ENCODE measurements around the gene S100PBP. TPM values are rescaled to one million over a fixed set of nuclear protein-coding genes. Genes with fewer than 3 reads are reported as not detected.

The S100PBP gene
- total and polyA plus RNA-seq, 2 of the 13 experiments (the other 11 are each of a cell fraction or from before 2014, with no cell fraction given), result 20.4 to 26.1 TPM

DNA sequence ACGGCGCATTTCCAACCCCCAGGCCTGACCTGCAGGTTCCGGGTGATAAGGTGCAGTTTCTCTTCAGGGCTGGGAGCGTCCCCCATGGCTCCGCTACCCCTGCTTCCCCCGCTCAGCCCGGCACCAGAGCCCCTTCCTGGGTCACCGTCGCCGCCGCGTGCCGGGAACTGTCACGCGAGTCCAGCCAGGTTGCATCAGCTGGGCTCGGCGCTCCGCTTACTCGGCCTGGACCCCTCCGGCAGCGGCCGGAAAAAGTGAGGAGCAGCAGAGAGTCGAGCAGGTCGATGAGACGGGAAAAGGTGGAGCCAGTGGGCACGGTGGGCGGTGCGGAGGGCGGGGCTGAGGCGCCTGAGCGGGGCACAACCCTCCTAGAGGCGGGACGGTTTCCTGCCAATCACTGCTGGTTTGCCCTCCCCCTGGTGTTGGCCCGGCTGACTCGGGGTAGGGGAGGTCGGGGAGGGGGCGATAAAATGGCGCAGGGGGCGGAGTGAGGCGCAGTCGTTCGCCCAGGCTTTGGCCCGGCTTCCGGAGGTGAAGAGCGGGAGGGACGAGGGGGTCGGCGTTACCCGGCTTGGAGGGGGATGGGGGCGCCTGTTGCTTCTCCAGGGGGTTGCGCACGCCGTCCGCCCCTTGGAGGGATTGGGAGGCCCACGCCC, at the start of gene S100PBP, which contains the start of gene YARS1 (continued):
- 0 out of 2 replicates have a peak, but pooled peaks have one; percentile 54 for TF ChIP-seq ZHX2 (IDR thresholded peaks at IDR 0.05; ENCODE audit: low read depth)
- TF ChIP-seq ZHX2 (CRISPR knock-in tag; IDR thresholded peaks at IDR 0.05; ENCODE audit: borderline replicate concordance), result no peak
- TF ChIP-seq ZNF12 (CRISPR knock-in tag; IDR thresholded peaks at IDR 0.05), result peak; percentile 83
- peak; percentile 99 for TF ChIP-seq HDAC1 (CRISPR knock-in tag; IDR thresholded peaks at IDR 0.05)
- peak; percentile 88 for TF ChIP-seq JUND (CRISPR knock-in tag; IDR thresholded peaks at IDR 0.05)
- TF ChIP-seq KLF11 (CRISPR knock-in tag; IDR thresholded peaks at IDR 0.05), result peak; percentile 91
- peak; percentile 72 for TF ChIP-seq ZNF772 (CRISPR knock-in tag; IDR thresholded peaks at IDR 0.05)
- no peak for TF ChIP-seq NONO (IDR thresholded peaks at IDR 0.05)
- TF ChIP-seq NONO (CRISPR knock-in tag; conservative IDR thresholded peaks at IDR 0.05), result peak; percentile 99
- TF ChIP-seq ZNF598 (CRISPR knock-in tag; IDR thresholded peaks at IDR 0.05; ENCODE audit: borderline replicate concordance), result peak; percentile 86
- no peak for TF ChIP-seq CENPX (CRISPR knock-in tag; IDR thresholded peaks at IDR 0.05)
- TF ChIP-seq, protein P1, sequence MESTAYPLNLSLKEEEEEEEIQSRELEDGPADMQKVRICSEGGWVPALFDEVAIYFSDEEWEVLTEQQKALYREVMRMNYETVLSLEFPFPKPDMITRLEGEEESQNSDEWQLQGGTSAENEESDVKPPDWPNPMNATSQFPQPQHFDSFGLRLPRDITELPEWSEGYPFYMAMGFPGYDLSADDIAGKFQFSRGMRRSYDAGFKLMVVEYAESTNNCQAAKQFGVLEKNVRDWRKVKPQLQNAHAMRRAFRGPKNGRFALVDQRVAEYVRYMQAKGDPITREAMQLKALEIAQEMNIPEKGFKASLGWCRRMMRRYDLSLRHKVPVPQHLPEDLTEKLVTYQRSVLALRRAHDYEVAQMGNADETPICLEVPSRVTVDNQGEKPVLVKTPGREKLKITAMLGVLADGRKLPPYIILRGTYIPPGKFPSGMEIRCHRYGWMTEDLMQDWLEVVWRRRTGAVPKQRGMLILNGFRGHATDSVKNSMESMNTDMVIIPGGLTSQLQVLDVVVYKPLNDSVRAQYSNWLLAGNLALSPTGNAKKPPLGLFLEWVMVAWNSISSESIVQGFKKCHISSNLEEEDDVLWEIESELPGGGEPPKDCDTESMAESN (CRISPR knock-in tag; conservative IDR thresholded peaks at IDR 0.05), result peak; percentile 99
- TF ChIP-seq ZNF605 (CRISPR knock-in tag; IDR thresholded peaks at IDR 0.05), result peak; percentile 94; the same call in 1 of the 2 replicates
- no peak for TF ChIP-seq EZH2 (conservative IDR thresholded peaks at IDR 0.05; ENCODE audit: low read depth, low read length)
- peak; percentile 89 to 91 for TF ChIP-seq HMGXB4 (CRISPR knock-in tag; IDR thresholded peaks at IDR 0.05; ENCODE audit: borderline replicate concordance in 1 of 2, low read depth in 1 of 2)
- peak; percentile 98 for TF ChIP-seq SRF (IDR thresholded peaks at IDR 0.05; ENCODE audit: low read depth, low read length)
- TF ChIP-seq ZNF713 (CRISPR knock-in tag; IDR thresholded peaks at IDR 0.05), result peak; percentile 78; the same call in 1 of the 2 replicates
- 0 out of 2 replicates have a peak, but pooled peaks have one; percentile 61 for TF ChIP-seq SIX1 (CRISPR knock-in tag; IDR thresholded peaks at IDR 0.05; ENCODE audit: borderline replicate concordance)
- TF ChIP-seq ZSCAN9 (CRISPR knock-in tag; IDR thresholded peaks at IDR 0.05; ENCODE audit: borderline replicate concordance), result peak; percentile 92
- no peak for TF ChIP-seq NCOR1 (IDR thresholded peaks at IDR 0.05; ENCODE audit: borderline replicate concordance, low read length)
- peak; percentile 34; the same call in 1 of the 2 replicates for TF ChIP-seq MED13 (CRISPR knock-in tag; IDR thresholded peaks at IDR 0.05)
- peak; percentile 91 for TF ChIP-seq ZNF501 (CRISPR knock-in tag; IDR thresholded peaks at IDR 0.05)
